Smooth muscle cell (in vitro differentiated cells): Measurements from ENCODE around the gene ADGRB2. TPM values are rescaled to one million over a fixed set of nuclear protein-coding genes. Genes with fewer than 3 reads are reported as not detected.

ENCODE experiments used
- DNase-seq: peaks from one replicate; lab custom pipeline; 2025; ENCODE audit not compliant: unreplicated experiment; lab: John Stamatoyannopoulos, UW
- H2AFZ ChIP-seq: fragments of 200-600 bp; sonication (generic); 2 replicates; pipeline ENCODE4 v1.6.0; 2016; ENCODE audit warnings: antibody characterized with exemption, low read depth, mild to moderate bottlenecking
- H3F3A ChIP-seq: fragments of 200-600 bp; sonication (generic); 2 replicates; pipeline ENCODE4 v1.6.0; 2017; ENCODE audit warnings: antibody characterized with exemption, low read depth
- H3K27ac ChIP-seq: fragments of 200-600 bp; sonication (generic); 2 replicates; pipeline ENCODE4 v1.5.1; 2016; ENCODE audit warnings: low read depth, mild to moderate bottlenecking
- H3K27me3 ChIP-seq: fragments of 200-600 bp; sonication (generic); 2 replicates; pipeline ENCODE4 v1.6.1; 2016; ENCODE audit warnings: low read depth, mild to moderate bottlenecking
- H3K36me3 ChIP-seq: fragments of 200-600 bp; sonication (generic); 2 replicates; pipeline ENCODE4 v1.5.1; 2016; ENCODE audit warnings: low read depth
- H3K4me1 ChIP-seq: fragments of 200-600 bp; sonication (generic); 2 replicates; pipeline ENCODE4 v1.5.1; 2016; ENCODE audit warnings: low read depth
- H3K4me2 ChIP-seq: fragments of 200-600 bp; sonication (generic); 2 replicates; pipeline ENCODE4 v1.6.0; 2016; ENCODE audit warnings: mild to moderate bottlenecking
- H3K4me3 ChIP-seq: fragments of 200-600 bp; sonication (generic); 2 replicates; pipeline ENCODE4 v1.5.1; 2016; ENCODE audit warnings: mild to moderate bottlenecking
- H3K79me2 ChIP-seq: fragments of 200-600 bp; sonication (generic); 2 replicates; pipeline ENCODE4 v1.6.0; 2016; ENCODE audit warnings: low read depth, mild to moderate bottlenecking
- H3K9ac ChIP-seq: fragments of 200-600 bp; sonication (generic); 2 replicates; pipeline ENCODE4 v1.6.0; 2016; ENCODE audit warnings: low read depth
- H3K9me3 ChIP-seq: fragments of 200-600 bp; sonication (generic); replicated peaks from 2 replicates; pipeline ENCODE4 v1.5.1; 2016; ENCODE audit warnings: low read depth
- H4K20me1 ChIP-seq: fragments of 200-600 bp; sonication (generic); 2 replicates; pipeline ENCODE4 v1.6.0; 2016; ENCODE audit warnings: low read depth
- WGBS: methylation state at CpG from one replicate; pipeline ENCODE4 v1.1.7; 2016; ENCODE audit warnings: low lambda C conversion rate; 5-methylcytosine and 5-hydroxymethylcytosine counted together
- polyA plus RNA-seq: library from polyadenylated mRNA; unstranded; fragments of >200 nt; fragmentation: Nextera tagmentation; extraction: Ambion mirVana; gene quantifications from 2 replicates; pipeline ENCODE4 v1.2.1, GENCODE V29; 2016
- total RNA-seq: library from RNA; depleted of rRNA; stranded (reverse); fragments of >200 nt; gene quantifications from 2 replicates; pipeline ENCODE4 v1.2.3, GENCODE V29; 2014
- TF ChIP-seq, protein P1 (sequence below): fragments of 200-600 bp; sonication (generic); IDR thresholded peaks from 2 replicates; pipeline ENCODE4 v1.5.1; 2017; ENCODE audit warnings: borderline replicate concordance, mild to moderate bottlenecking, antibody characterized with exemption; ENCODE audit not compliant: insufficient read depth, poor library complexity, severe bottlenecking

Gene ADGRB2
- total and polyA plus RNA-seq, 2 experiments from 2014 or later = 8.8 to 9.4 TPM

DNA sequence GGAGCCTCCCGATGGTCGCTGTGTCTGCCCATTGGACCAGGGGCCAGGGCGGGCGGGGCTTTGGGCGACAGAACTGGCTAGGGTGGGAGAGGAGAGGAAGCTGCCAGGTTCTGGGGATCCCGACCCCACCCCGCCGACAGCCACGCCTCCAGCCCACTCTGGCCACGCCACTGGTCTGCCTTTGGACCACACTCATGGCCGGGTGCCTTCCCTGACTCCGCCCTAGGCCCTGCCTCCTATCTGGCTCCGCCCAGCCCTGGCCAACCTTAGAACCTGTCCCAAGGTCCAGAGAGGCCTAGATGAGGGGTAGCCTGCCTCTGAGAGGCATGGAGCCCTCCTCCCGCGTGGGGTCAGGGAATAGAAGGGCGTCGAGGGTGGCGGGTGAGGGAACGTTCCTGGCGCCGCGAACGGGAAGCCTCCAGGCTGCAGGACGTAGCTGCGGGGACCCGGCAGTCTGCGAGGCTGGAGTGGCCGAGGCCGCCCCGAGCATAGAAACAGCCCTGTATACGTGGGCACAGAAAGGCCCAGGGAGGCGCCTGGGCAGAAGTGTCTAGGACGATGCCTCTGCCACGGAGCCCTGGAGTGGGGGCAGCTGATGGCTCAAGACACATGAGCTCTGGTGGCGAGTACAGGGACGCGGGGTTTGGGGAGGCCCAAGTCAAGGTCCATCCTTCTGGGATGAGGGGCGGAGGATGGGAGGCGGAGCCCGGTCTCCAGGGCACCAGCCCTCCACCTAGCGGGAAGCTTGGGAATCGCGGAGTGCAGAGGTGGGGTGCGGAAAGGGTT is 48.9 kb downstream of the ADGRB2 start:
- Histone ChIP-seq H3K4me2 (peak overlapping the region; percentile 90), H3K9ac (peak overlapping the region; percentile 66), H4K20me1 (no peaks in the 10 kb centered on the region), H2AFZ (peak overlapping the region; percentile 74), H3K9me3 (no peaks in the 10 kb centered on the region), H3K79me2 (no peaks in the 10 kb centered on the region), H3K27ac (peak overlapping the region; percentile 92), H3F3A (peaks cover 37% of the 10 kb centered on the region), H3K36me3 (no peaks in the 10 kb centered on the region), H3K4me3 (peak overlapping the region; percentile 53), H3K4me1 (peaks cover 11% of the 10 kb centered on the region), H3K27me3 (no peaks in the 10 kb centered on the region)
- peak; percentile 85 for DNase-seq
- WGBS = 2% methylated on average over 41 of the region's 44 CpGs
- TF ChIP-seq, protein P1, sequence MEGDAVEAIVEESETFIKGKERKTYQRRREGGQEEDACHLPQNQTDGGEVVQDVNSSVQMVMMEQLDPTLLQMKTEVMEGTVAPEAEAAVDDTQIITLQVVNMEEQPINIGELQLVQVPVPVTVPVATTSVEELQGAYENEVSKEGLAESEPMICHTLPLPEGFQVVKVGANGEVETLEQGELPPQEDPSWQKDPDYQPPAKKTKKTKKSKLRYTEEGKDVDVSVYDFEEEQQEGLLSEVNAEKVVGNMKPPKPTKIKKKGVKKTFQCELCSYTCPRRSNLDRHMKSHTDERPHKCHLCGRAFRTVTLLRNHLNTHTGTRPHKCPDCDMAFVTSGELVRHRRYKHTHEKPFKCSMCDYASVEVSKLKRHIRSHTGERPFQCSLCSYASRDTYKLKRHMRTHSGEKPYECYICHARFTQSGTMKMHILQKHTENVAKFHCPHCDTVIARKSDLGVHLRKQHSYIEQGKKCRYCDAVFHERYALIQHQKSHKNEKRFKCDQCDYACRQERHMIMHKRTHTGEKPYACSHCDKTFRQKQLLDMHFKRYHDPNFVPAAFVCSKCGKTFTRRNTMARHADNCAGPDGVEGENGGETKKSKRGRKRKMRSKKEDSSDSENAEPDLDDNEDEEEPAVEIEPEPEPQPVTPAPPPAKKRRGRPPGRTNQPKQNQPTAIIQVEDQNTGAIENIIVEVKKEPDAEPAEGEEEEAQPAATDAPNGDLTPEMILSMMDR = peak; percentile 69

DNA sequence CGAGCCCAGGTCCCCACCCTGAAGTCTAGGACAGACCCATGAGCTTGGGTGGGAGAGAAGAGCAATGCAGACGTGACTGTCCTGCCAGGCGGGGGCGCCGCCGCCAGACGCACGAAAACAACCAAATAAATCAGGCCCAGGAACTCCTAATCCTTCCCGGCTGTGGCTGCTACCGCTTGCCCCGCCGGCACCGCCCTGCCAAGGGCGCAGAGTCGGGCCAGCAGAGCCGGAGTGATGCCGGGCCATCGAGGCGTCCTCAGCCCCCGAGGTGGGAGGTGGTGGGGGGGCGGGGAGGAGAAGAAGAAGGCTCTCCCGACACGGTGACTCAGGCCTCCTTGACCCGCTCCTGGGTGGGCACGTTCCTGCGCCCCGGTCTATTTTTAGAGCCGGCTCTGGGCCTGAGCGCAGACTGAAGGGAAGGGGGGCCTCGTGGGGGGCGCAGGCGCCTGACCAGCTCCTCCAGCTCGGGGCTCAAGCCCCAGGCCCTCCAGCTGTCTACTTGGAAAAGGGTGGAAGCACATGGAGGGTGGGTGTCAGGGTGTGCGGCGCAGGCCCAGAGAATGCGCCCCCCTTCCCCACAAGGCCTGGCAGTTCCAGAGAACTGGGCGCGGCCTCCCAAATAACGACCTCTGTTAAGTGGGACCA is 49.6 kb downstream of the ADGRB2 start:
- Histone ChIP-seq H3K4me1 (peaks cover 11% of the 10 kb centered on the region), H3K36me3 (no peaks in the 10 kb centered on the region), H4K20me1 (no peaks in the 10 kb centered on the region), H3K4me3 (peak overlapping the region; percentile 53), H2AFZ (no peak overlapping the region), H3K27me3 (no peaks in the 10 kb centered on the region), H3K9ac (peak overlapping the region; percentile 66), H3F3A (peaks cover 37% of the 10 kb centered on the region), H3K79me2 (no peaks in the 10 kb centered on the region), H3K9me3 (no peaks in the 10 kb centered on the region), H3K4me2 (peak overlapping the region; percentile 90), H3K27ac (peak overlapping the region; percentile 92)
- WGBS = 2% methylated on average over 30 of the region's 39 CpGs
- peak; percentile 85 for DNase-seq
- TF ChIP-seq, protein P1 = no peak

DNA sequence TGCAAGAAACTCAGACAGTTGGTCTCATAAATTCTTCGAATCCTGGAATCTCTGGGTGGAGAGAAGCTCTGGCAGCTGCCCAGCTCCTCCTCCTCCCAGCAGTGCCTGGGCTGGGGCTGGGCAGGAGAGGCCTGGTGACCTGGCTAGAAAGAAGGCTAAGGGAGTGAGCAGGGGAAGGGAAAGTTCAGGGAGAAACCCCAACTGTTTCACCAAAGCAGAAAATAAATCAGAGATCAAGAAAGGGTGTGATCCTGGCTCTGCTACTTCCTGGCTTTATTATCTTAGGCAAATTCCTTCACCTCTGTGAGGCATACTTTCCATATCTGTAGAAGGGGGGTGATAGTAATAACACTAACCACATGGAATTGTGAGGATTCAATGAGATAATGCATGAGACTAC is 51.5 kb downstream of the ADGRB2 start:
- no peaks in the 10 kb centered on the region for H4K20me1 ChIP-seq
- H3K79me2 ChIP-seq = no peaks in the 10 kb centered on the region
- 5% methylated on average over 1 of the region's 1 CpG for WGBS
- DNase-seq = peak; percentile 11
- no peaks in the 10 kb centered on the region for H3K9me3 ChIP-seq
- peaks cover 45% of the 10 kb centered on the region for H3F3A ChIP-seq
- H3K4me2 ChIP-seq = peak overlapping the region; percentile 30
- H3K9ac ChIP-seq = peak overlapping the region; percentile 66
- TF ChIP-seq, protein P1 = no peak
- H3K27me3 ChIP-seq = no peaks in the 10 kb centered on the region
- peaks cover 11% of the 10 kb centered on the region for H3K4me1 ChIP-seq
- H3K4me3 ChIP-seq = no peak overlapping the region
- peak overlapping the region; percentile 92 for H3K27ac ChIP-seq
- H3K36me3 ChIP-seq = no peaks in the 10 kb centered on the region
- no peak overlapping the region for H2AFZ ChIP-seq
